Measurements from ENCODE around the gene EPB41L4B. TPM values are rescaled to one million over a fixed set of nuclear protein-coding genes. Genes with fewer than 3 reads are reported as not detected.
A peak's percentile ranks its signal among the peaks of the same experiment; 100 is the strongest.

Gene EPB41L4B
- total and polyA plus RNA-seq, 2 of the 13 experiments (the other 11 are each of a cell fraction or from before 2014, with no cell fraction given), result 17.6 to 22.1 TPM

DNA sequence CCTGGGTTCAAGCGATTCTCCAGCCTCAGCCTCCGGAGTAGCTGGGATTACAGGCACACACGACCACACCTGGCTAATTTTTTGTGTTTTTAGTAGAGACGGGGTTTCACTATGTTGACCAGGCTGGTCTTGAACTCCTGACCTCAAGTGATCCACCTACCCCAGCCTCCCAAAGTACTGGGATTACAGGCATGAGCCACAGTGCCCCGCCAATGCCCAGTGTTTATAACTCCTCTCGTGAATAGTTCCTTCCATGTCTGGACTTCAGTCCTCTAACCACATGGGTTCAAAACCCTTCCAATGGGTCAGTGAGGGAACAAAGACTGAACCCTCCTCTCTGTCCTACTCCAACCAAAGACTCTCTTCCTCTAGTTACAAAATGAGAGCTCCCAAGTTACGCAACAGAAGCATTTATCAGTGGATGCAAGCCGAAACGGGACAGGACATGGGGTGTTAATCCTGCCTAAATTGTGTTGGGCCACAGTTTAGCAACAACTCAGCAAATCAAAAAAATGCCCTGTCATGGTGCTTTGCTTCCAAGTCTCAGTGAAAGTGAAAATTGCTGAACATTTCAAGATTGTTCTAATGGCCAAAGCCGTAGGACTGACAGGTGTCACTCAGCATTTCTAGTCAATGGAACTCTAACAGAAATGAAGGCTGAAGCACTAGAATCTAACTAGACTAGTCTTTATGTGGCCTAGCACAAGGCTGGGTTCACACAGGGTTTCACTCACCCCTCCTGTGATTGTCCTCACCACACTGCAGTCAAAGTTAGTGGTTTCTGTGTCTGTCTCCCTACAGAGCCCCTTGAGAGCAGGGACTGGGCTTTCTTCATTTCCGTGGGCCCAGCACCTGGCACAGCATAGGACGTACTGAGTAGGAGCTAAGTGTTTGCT is 197.9 kb downstream of the EPB41L4B start (continued):
- no peak for TF ChIP-seq GATAD1 (CRISPR knock-in tag; IDR thresholded peaks at IDR 0.05)
- no peak for TF ChIP-seq KLF15 (CRISPR knock-in tag; IDR thresholded peaks at IDR 0.05; ENCODE audit: borderline replicate concordance)
- no peak for TF ChIP-seq ZNF557 (CRISPR knock-in tag; IDR thresholded peaks at IDR 0.05)
- no peak for TF ChIP-seq ZFYVE20 (CRISPR knock-in tag; IDR thresholded peaks at IDR 0.05; ENCODE audit: borderline replicate concordance, low read depth)
- TF ChIP-seq, protein P1, sequence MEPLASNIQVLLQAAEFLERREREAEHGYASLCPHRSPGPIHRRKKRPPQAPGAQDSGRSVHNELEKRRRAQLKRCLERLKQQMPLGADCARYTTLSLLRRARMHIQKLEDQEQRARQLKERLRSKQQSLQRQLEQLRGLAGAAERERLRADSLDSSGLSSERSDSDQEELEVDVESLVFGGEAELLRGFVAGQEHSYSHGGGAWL (CRISPR knock-in tag; IDR thresholded peaks at IDR 0.05), result no peak
- no peak for TF ChIP-seq ZNF737 (CRISPR knock-in tag; IDR thresholded peaks at IDR 0.05; ENCODE audit: borderline replicate concordance)
- no peak for TF ChIP-seq ERF (CRISPR knock-in tag; IDR thresholded peaks at IDR 0.05)
- TF ChIP-seq AHR (CRISPR knock-in tag; IDR thresholded peaks at IDR 0.05), result no peak
- TF ChIP-seq, protein P2, sequence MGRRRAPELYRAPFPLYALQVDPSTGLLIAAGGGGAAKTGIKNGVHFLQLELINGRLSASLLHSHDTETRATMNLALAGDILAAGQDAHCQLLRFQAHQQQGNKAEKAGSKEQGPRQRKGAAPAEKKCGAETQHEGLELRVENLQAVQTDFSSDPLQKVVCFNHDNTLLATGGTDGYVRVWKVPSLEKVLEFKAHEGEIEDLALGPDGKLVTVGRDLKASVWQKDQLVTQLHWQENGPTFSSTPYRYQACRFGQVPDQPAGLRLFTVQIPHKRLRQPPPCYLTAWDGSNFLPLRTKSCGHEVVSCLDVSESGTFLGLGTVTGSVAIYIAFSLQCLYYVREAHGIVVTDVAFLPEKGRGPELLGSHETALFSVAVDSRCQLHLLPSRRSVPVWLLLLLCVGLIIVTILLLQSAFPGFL (CRISPR knock-in tag; IDR thresholded peaks at IDR 0.05), result no peak
- TF ChIP-seq, protein P3, sequence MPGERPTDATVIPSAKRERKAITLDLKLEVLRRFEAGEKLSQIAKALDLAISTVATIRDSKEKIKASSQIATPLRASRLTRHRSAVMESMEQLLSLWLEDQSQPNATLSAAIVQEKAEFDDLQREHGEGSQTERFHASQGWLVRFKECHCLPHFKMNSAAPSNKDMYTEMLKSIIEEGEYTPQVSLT (CRISPR knock-in tag; IDR thresholded peaks at IDR 0.05; ENCODE audit: borderline replicate concordance, low read depth), result no peak
- TF ChIP-seq U2AF1 (optimal IDR thresholded peaks at IDR 0.05; ENCODE audit: low read depth, low read length), result no peak
- TF ChIP-seq, protein P4, sequence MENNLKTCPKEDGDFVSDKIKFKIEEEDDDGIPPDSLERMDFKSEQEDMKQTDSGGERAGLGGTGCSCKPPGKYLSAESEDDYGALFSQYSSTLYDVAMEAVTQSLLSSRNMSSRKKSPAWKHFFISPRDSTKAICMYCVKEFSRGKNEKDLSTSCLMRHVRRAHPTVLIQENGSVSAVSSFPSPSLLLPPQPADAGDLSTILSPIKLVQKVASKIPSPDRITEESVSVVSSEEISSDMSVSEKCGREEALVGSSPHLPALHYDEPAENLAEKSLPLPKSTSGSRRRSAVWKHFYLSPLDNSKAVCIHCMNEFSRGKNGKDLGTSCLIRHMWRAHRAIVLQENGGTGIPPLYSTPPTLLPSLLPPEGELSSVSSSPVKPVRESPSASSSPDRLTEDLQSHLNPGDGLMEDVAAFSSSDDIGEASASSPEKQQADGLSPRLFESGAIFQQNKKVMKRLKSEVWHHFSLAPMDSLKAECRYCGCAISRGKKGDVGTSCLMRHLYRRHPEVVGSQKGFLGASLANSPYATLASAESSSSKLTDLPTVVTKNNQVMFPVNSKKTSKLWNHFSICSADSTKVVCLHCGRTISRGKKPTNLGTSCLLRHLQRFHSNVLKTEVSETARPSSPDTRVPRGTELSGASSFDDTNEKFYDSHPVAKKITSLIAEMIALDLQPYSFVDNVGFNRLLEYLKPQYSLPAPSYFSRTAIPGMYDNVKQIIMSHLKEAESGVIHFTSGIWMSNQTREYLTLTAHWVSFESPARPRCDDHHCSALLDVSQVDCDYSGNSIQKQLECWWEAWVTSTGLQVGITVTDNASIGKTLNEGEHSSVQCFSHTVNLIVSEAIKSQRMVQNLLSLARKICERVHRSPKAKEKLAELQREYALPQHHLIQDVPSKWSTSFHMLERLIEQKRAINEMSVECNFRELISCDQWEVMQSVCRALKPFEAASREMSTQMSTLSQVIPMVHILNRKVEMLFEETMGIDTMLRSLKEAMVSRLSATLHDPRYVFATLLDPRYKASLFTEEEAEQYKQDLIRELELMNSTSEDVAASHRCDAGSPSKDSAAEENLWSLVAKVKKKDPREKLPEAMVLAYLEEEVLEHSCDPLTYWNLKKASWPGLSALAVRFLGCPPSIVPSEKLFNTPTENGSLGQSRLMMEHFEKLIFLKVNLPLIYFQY (CRISPR knock-in tag; IDR thresholded peaks at IDR 0.05; ENCODE audit: borderline replicate concordance), result no peak
- TF ChIP-seq, protein P5, sequence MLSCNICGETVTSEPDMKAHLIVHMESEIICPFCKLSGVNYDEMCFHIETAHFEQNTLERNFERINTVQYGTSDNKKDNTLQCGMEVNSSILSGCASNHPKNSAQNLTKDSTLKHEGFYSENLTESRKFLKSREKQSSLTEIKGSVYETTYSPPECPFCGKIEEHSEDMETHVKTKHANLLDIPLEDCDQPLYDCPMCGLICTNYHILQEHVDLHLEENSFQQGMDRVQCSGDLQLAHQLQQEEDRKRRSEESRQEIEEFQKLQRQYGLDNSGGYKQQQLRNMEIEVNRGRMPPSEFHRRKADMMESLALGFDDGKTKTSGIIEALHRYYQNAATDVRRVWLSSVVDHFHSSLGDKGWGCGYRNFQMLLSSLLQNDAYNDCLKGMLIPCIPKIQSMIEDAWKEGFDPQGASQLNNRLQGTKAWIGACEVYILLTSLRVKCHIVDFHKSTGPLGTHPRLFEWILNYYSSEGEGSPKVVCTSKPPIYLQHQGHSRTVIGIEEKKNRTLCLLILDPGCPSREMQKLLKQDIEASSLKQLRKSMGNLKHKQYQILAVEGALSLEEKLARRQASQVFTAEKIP (CRISPR knock-in tag; IDR thresholded peaks at IDR 0.05; ENCODE audit: borderline replicate concordance), result no peak
- no peak for TF ChIP-seq ZZZ3 (CRISPR knock-in tag; IDR thresholded peaks at IDR 0.05; ENCODE audit: borderline replicate concordance)
- TF ChIP-seq, protein P6, sequence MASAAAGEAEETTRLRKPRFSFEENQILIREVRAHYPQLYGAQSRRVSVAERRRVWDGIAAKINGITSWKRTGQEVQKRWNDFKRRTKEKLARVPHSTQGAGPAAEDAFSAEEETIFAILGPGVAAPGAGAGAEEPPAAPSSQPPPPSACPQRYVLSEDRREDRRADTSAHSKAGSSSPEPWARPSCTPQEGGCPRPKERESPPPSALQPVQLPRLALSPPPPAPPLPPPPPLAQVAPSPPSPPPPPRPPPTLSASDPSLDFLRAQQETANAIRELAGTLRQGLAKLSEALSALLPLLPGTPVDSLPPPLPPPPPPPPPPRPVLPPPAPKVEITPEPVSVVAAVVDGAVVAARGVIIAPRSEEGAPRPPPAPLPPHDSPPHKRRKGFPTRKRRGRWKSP (CRISPR knock-in tag; IDR thresholded peaks at IDR 0.05), result 0 out of 2 replicates have a peak, but pooled peaks have one; percentile 21
- no peak for TF ChIP-seq ZNF598 (CRISPR knock-in tag; IDR thresholded peaks at IDR 0.05; ENCODE audit: borderline replicate concordance)
- no peak for TF ChIP-seq PHB2 (IDR thresholded peaks at IDR 0.05; ENCODE audit: partially characterized antibody)
- no peak for TF ChIP-seq ETV5 (CRISPR knock-in tag; IDR thresholded peaks at IDR 0.05; ENCODE audit: borderline replicate concordance)
- no peak for TF ChIP-seq RAD51 (IDR thresholded peaks at IDR 0.05; ENCODE audit: borderline replicate concordance)
- TF ChIP-seq NFKB2 (CRISPR knock-in tag; IDR thresholded peaks at IDR 0.05; ENCODE audit: borderline replicate concordance), result no peak

Data from HepG2 (cell line).